ENCODE results near the gene HAGH.

Gene HAGH

DNA sequence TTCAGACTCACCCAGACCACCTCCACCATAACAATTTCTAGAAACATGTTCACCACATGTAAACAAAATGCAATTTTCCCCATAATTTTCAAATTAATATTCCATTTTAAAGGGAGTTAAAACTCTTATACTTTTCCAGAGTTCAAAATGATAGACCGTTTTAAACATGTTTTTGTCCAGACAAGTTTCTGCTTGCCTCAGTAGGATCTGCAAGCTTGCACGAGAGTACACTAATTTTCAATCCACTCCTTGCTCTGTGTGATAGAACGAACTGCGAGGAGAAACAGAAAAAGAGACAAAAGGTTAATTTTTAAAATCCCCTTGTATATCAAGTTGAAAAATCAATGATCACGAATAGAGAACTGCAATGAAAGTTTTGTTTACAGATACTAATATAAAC, 7.5 kb upstream of the HAGH start:
- H3K4me3 ChIP-seq (ENCODE audit: low read length) = no peak overlapping the region
- no peak for DNase-seq (ENCODE audit: low read depth, low spot score)

GRCh38 chr16:1832838-1833454, 6.3 kb upstream of the HAGH start:
- H3K4me3 ChIP-seq (ENCODE audit: low read length) = no peak overlapping the region
- no peak for DNase-seq (ENCODE audit: low read depth, low spot score)

GRCh38 chr16:1831186-1832075, 4.8 kb upstream of the HAGH start:
- no peak overlapping the region for H3K4me3 ChIP-seq (ENCODE audit: low read length)
- DNase-seq (ENCODE audit: low read depth, low spot score) = no peak

DNA sequence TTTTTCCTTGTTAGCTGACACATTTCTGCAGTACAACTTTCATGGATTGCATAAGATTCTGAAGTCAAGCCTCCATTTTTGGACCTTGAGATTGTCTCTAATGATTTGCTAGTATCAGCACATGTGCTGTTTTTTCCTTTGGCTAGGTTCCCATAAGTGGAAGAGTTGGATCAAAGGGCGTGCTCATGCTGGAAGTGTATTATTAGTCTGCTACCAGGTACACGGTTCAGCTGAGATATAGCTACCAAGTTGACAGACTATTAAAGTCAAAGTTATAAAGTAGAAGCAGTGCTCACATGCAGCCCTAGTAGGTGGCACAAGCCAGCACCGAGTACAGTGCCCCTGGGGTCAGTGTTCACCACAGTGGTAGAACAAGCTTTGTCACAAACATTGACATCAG, 3.6 kb upstream of the HAGH start:
- H3K4me3 ChIP-seq (ENCODE audit: low read length) = no peak overlapping the region
- DNase-seq (ENCODE audit: low read depth, low spot score) = no peak

DNA sequence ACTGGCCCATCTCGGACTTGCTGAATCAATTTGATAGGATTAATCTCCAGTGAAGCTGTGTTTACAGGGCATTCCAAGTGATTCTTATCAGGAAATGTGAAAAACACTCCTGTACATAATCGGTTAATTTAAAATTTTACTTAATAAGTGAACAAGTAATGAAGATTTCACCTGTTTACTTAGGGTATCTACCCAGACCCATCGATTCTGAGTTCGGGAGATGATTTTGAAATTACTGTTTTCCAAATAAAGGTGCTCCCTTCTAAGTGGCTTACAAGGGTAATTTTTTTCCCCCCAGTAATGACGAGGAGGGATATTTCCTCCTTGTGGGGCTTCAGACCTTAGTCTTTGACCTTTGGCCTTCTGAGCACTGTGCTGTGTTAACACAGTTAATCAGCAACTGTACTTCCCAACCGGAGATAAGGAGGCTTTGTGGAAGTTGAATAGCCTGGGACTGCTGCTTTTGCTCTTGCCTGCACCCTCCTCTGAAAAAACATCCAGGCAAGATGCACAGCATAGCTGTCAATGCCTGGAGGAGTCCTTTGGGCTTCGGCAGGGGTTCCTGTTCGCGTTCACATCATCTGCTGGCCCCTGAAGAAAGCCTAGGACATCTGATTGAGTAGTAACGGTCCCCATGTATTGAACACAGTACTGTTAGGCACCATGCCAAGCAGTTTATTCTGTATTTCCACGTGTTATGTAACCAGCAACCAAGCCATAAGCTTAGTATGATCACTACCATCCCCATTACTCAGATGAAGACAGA, 2.2 kb upstream of the HAGH start:
- H3K4me3 ChIP-seq (ENCODE audit: low read length) = no peak overlapping the region
- no peak for DNase-seq (ENCODE audit: low read depth, low spot score)

DNA sequence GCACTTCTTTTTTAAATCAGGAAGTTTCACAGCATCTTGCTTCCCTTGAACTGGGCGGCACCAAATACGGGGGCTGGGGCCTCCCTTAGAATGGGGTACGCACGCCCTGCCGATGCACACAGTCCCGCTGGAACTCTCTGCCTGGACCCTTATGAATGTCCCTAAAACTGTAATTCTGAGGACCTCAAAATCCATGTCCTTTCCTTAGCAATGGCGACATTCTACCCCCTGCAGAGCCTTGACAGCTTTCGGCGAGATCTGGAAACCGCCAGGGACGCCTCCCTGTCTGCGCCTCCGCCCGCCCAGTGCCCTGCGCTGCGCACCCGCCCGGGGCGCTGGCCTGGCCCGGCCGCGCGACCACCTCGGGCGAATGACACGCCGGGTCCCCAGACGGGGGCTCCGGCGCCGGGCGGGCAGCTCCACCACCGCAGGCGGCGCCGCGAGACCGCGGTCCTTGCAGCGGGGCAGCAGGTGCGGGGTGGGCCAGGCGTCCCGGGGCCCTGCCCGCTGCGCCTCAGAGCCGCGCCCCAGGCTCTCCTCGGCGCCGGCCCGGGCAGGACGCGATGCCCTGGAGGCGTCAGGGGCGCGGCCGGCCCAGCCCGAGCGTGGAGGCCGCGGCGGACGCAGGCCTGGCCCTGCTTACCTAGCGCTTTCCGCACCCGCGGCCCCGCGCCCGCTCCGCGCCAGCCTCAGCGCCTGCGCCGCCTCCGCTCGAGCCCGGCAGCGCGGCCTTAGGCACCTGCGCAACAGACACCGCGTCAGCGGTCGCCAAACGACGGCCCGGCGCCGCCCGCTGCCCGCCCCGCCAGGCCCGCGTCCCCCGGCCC, 548 bp downstream of the HAGH start:
- H3K4me3 ChIP-seq (ENCODE audit: low read length) = peak overlapping the region; percentile 96
- peak; percentile 47 for DNase-seq (ENCODE audit: low read depth, low spot score)

DNA sequence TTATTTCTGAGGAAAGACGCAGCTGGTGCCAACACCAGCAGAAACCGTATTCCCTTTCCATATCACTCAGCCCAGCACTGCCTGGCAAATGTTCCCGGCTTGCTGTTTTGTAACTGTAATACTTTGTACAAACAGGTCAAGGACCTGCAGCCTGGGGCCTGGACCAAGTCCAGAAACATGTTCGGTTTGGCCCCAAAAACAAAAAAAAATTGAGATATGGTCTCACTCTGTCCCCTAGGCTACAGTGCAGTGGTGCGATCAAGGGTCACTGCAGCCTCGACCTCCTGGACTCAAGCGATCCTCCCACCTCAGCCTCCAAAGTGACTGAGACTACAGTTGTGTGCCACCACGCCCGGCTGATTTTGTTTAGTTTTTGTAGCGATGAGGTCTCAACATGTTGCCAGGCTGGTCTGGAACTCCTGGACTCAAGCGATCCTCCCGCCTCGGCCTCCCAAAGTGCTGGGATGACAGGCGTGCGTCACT, 1.2 kb downstream of the HAGH start:
- no peak for DNase-seq (ENCODE audit: low read depth, low spot score)
- peak overlapping the region; percentile 96 for H3K4me3 ChIP-seq (ENCODE audit: low read length)

DNA sequence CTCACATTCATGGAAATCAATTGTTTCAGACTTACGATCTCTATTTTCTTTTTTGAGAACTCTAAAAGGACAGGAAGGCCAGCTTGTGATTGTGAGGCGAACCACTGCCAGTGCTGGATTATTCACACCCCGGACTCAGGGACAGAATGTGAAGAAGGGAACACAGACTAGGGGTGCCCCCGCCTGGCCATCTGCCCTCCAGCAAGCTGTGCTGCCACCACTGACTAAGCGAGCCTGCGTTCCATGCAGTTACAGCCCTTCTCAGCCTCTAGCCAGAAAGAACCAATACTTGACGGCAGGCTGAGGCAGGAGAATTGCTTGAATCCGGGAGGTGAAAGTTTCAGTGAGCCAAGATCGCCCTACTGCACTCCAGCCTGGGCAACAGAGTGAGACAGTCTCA, 2.8 kb downstream of the HAGH start:
- no peak overlapping the region for H3K4me3 ChIP-seq (ENCODE audit: low read length)
- peak; percentile 14 for DNase-seq (ENCODE audit: low read depth, low spot score)

- H3K4me3 ChIP-seq (ENCODE audit: low read length) = no peak overlapping the region
- DNase-seq (ENCODE audit: low read depth, low spot score) = no peak
Observed at GRCh38 chr16:1822801-1823200, 3.8 kb downstream of the HAGH start.

- H3K4me3 ChIP-seq (ENCODE audit: low read length) = no peak overlapping the region
- no peak for DNase-seq (ENCODE audit: low read depth, low spot score)
Observed at GRCh38 chr16:1821861-1822611, 4.6 kb downstream of the HAGH start.

- no peak overlapping the region for H3K4me3 ChIP-seq (ENCODE audit: low read length)
- no peak for DNase-seq (ENCODE audit: low read depth, low spot score)
Observed at GRCh38 chr16:1820946-1821290, 5.7 kb downstream of the HAGH start.

DNA sequence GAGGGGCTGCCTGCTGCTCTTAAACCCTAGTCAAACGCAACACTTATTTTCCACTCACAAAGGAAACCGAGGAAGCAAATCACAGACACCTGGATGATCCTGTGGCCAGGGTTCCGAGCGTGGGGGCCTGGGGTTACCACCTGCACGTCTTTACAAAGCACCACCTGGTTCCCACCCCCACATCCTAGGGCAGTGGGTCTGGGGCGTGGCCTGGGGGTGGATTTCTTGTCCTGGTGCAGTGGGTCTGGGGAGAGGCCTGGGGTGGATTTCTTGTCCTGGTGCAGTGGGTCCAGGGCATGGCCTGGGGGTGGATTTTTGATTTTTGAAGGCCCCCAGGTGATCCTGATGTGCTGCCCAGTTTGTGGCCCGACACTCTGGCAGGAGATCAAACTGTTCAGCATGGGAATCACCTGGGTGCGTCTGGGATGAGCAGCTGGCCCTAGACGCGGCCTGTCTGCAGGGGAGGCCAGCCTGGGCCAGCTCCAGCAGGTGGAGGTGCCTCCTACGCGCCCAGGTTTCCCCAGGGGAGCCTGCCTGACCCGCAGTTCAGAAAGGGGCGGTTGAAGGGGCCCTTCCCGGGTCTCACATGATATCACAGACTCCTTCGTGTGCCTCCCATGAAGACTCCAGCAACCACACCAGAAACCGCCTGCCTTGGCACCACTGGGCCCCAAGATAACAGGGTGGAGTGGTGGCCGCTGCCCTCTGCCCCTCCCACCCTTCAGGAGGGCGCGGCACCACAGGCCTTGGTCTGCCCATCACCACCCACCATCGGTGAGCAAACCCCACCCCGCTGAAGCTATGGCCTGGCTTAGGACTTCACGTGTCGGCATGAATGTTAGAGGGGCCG, 6.3 kb downstream of the HAGH start:
- no peak overlapping the region for H3K4me3 ChIP-seq (ENCODE audit: low read length)
- no peak for DNase-seq (ENCODE audit: low read depth, low spot score)

- no peak overlapping the region for H3K4me3 ChIP-seq (ENCODE audit: low read length)
- no peak for DNase-seq (ENCODE audit: low read depth, low spot score)
Observed at GRCh38 chr16:1819611-1820010, 7.0 kb downstream of the HAGH start.

DNA sequence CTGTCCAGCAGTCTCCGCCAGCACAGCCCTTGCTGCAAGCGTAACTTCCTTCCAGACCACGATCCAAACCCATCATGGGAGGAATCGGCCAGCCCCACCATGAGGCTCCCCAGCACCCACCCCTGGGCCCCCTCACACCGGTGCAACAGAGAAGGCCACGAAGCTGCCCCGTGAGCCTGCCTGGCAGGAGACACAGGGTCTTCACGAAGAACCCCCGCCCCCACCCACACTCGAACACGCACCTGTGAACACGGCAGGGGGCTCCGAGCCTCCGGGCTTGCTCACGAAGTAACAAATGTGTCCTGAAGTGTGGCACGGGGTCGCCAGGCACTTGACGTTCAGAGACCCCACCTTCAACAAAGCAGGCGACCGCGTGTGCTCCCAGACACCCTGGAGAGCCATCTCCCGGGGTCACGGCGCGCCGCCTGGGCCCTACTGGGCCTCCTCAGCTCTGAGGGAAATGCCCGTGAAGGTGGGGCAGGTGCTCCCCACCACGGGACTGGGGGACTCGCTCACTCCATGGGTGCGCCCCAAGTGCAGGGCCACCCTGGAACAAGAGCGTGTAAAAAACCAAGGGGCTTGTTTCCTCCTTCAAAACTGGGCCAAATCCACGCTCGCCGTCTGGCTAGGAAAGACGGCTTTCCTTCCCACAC, 7.6 kb downstream of the HAGH start:
- no peak for DNase-seq (ENCODE audit: low read depth, low spot score)
- no peak overlapping the region for H3K4me3 ChIP-seq (ENCODE audit: low read length)

- no peak overlapping the region for H3K4me3 ChIP-seq (ENCODE audit: low read length)
- no peak for DNase-seq (ENCODE audit: low read depth, low spot score)
Observed at GRCh38 chr16:1818204-1818872, 8.3 kb downstream of the HAGH start.

- DNase-seq (ENCODE audit: low read depth, low spot score) = no peak
- no peak overlapping the region for H3K4me3 ChIP-seq (ENCODE audit: low read length)
Observed at GRCh38 chr16:1817716-1818115, 8.9 kb downstream of the HAGH start.

DNA sequence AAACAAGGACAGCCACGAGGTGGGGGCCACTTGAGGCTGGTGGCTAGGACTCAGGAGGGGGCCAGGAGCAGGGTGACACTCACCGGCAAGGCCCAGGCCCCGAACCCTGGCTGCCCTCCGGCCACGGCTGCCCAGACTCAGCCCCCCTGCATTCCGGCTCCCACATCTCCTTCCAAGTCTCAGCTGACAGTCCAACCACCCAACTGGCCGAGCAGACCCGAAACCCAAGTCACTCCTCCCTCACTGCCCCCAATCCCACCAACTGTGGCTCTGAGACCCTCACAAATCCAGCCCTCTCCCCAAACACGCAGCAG, 9.4 kb downstream of the HAGH start:
- DNase-seq (ENCODE audit: low read depth, low spot score) = no peak
- H3K4me3 ChIP-seq (ENCODE audit: low read length) = no peak overlapping the region

Data from Jurkat, Clone E6-1 (cell line).